HG03039 (cell line): Measurements from ENCODE around the gene MX1.

Experiments
- ATAC-seq: cut with Tn5 transposase; IDR thresholded peaks from one replicate; pipeline ENCODE4 v1.9.1; 2021; ENCODE audit warnings: mild to moderate bottlenecking, moderate library complexity; ENCODE audit not compliant: unreplicated experiment

MX1 gene

DNA sequence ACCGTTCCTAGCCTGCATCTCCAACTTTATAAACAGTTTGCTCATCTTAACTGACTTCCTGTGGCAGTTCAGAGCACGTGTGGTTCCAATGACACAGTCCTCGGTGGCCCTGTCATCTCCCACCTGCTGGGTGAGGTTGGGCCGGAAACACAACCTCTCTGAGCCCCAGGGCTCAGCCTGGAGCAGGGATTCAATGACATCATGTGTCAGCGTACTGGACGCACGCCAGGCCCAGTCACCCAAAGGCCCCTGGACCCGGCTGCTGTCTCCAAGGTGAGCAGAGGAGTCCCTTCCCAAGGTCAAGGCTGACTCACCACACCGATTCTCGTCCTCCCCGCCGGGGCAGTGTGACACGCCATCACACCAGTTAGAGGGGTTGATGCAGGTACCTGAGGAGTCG lies 62.0 kb downstream of the MX1 start:
- no peak for ATAC-seq

DNA sequence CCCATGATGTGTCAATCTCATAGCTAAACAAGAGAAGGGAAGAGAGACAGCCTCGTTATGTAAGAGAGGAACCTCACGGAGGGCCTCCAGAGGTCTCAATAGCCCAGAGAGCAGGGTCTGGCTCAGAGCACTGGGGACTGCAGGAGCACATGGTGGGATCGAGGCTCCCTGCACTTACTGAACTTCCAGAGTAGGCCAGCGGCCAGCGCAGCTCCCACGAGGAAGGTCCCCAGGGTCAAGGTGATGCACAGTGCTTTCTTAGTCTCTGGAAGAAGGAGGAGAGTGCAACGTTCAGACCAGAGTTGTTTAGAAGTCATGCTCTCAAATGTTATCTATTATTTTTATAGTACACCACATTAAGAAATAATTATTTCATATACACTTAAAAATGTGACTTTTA lies 63.3 kb downstream of the MX1 start:
- ATAC-seq: no peak

DNA sequence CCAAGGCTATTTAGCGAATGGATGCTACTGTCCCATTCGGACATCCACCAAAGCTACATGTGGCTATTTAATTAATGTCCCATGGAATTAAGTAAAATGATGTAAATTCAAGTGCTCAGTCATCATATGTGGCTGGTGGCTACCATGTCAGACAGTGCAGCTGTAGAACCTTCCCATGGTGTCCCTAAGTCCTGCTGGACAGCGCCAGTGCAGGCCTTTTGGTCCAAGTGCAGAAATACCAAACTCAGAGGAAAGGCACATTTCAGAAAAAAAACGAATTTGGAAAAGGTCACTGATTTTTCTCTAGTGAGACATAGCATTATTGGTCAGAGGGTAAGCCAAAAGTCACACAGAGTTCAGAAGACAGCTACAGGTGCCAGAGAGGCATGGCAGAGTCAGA lies 64.3 kb downstream of the MX1 start:
- no peak for ATAC-seq

DNA sequence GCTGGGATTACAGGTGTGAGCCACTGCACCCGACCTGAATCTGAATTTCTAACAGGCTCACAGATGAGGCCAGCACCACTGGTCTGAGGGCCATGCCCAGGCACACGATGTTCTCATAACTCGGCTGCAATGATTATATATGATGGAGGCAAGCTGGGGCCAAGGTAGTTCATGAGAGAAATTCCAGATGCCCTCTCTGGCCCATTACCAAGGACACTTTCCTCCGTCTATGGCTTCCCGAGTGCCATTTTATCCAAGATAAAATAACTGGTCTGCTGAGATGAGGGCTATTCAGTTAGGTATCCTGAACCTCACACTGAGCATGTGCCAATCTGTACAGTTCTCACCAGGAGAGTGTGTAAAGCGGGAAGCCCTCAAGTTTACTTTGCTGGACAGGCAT lies 65.4 kb downstream of the MX1 start:
- no peak for ATAC-seq

DNA sequence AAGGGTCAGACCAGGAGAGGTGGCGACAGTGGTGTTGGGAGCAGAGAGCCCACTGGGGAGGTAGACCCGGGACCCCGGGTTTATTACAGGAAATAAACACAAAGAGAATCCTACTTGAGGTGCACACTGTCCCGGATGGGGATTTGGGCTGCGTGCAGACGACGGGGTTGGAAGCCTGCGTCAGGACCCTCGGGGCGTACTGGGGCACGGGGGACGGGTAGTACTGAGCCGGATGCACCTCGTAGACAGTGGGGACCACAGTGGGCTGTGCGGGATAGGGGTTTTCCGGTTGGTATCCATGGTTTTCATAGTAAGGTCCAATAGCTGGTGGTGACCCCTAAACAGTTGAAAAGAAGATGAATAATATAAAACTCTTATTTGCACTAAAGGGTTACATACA lies 68.2 kb downstream of the MX1 start:
- no peak for ATAC-seq

DNA sequence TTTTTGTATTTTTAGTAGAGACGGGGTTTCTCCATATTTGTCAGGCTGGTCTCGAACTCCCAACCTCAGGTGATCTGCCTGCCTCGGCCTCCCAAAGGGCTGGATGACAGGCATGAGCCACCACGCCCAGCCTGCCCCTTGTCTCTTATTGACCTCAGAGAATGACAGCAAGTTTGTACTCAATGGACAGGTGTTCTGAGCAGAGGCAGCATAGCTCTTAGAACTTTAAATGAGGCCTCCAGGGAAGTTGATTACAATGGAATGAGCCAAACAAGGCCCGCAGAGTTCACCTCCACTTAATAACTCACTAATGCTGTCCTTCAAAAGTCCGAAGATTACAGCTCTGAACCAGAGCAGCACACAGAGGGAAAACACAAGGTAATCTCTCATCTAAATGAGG lies 71.0 kb downstream of the MX1 start:
- no peak for ATAC-seq

DNA sequence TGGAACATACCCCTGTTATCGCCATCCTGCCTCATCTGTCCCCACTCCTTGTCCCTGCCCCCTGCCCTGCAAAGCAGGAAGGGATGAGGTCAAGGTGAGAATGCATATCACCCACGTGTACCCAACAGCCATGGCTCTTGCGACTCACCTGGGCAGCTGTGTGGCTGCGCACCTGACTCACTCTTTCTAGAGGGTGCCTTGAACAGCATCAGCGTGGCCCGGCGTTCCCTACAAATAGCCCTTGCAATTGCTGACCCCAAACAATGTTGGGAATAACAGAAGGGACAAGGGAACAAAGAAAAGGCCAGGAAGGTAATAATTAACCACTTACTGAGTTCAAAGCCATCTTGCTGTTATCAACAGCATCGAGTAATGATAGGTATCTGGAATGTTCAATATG lies 71.7 kb downstream of the MX1 start:
- ATAC-seq: no peak

DNA sequence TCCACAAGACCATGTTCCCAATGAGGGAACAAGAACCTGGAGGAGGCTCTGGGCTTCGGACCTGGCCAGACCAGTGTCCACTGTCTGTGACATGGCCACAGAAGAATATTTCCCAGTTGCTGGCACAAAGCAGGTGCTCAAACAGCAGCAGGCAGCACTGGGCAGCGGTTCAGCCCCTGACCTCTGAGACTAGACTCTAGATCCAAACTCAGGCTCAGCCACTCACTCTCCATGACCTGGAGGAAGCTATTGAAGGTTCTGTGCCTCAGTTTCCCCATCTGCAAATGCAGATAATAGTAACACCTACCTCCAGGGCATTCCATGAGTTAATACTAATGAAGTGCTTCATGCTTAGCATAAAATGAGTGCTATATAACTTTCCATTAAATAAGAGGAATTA lies 73.9 kb downstream of the MX1 start:
- no peak for ATAC-seq

DNA sequence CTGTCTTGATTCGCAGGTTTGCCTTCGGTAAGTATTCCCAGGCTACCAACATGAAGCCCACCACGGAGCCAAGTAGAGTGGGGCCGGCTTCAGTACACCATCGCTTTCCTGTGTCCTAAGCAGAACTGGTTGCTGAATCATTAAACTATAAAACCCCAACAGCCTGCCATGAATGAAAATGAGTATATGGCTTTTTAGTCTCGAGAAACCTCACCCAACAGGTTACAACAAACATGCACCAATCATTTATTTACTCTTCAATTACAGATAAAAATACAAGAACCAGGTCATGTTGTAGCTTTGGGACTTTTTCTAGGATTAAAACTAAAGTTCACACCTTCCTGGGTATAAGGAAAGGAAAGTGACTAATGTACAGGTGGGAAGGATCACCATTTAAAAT lies 74.3 kb downstream of the MX1 start:
- ATAC-seq: no peak

DNA sequence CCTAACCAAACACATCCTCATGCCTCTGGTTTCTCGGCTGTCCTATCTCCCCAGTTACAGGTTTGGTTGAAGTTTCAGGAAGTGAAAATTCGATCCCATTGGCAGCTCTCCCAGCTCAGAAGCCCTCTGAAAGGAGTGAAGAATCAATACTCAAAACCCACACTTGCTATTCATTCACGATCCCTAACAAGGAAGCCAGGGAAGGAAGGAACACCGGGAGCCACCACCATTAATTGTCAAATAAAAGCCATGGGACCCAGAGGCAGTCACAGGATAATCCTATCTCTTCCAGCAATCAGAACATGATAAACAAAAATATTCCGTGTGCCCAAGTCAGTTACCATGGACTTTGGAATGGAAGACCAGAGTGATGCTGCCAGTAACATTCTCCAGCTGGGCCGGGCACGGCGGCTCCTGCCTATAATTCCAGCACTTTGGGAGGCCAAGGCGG lies 74.9 kb downstream of the MX1 start:
- ATAC-seq: no peak

DNA sequence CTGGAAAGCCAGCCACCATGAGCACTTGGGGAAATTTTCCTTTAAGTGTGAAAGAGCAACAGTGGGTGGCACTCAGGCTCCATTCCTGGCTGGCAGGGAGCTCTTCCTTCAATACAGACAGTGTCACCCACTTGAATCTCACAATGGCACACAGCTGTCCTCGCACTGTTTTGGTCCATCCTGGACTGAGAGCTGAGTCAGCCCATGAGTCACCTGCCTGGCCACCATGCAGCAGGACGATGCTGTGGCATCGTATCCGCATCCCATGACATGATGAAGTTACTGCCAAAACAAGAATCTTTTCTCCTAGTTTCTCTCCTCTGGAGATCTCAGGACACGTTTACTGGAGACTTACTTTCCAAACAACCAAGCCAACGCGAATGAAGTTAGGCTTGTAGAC lies 75.9 kb downstream of the MX1 start:
- ATAC-seq: no peak

DNA sequence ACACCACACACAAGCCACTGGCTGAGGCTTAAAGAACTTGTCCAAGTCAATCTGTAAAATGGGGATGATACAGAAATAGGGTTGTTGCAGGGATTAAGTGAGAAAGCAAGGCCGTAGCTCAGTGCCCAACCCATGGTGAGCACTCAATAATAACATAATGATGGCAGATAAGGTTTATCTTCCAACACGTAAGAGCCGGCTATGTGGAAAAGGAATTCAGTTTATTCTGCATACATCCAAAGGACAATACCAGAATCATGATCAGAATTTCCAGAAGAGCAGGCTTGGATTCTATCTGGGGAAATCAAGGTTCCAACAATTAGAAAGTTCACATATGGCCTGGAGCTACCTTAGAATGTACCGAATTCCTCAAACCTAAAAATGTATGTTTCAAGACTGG lies 77.3 kb downstream of the MX1 start:
- ATAC-seq: no peak

DNA sequence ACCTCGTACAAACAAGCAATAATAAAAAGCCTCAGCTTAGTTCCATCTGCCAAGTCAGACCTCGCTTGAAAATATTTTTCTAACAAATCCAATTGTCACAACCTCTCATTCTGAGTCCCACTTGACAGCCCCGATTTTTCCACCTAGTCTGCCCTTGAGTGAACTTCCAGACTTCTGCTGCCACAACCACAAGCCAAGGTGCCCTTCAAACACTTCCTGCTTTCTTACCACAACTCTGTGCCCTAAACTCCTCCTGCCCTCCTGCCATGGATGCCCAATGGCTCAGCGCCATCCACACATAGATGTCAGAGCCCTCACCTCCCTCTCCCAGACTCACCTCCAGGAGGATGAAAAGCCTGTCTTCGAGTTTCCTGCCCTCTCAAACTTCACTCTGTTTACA lies 78.0 kb downstream of the MX1 start:
- no peak for ATAC-seq

DNA sequence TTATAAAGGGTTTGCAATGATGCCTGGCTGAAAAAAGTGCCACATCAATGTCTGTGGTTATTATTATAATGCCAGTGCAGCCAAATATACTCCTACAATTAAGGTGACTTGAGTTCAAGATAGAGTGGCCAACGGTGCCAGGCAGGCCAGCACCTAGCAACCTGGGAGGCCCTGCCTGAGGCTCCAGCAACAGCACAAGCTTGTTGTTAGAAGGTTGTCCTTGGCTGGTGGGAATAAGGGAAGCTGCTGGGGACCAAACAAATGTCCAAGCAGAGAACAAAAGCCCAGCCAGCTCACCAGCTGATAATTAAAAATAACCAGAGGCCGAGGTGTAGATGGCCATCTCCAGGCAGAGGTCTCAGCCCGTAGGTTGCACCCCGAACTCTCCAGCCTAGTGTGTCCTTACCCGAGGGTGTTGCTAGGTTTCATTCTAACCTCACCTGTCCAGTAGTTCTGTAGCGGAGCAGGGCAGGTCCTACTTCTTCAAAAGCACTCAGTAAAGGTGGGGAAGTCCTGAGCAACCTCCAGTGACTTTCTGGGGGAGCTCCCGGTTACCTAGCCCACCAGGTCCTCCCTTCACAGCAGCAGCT lies 80.1 kb downstream of the MX1 start:
- ATAC-seq: no peak

DNA sequence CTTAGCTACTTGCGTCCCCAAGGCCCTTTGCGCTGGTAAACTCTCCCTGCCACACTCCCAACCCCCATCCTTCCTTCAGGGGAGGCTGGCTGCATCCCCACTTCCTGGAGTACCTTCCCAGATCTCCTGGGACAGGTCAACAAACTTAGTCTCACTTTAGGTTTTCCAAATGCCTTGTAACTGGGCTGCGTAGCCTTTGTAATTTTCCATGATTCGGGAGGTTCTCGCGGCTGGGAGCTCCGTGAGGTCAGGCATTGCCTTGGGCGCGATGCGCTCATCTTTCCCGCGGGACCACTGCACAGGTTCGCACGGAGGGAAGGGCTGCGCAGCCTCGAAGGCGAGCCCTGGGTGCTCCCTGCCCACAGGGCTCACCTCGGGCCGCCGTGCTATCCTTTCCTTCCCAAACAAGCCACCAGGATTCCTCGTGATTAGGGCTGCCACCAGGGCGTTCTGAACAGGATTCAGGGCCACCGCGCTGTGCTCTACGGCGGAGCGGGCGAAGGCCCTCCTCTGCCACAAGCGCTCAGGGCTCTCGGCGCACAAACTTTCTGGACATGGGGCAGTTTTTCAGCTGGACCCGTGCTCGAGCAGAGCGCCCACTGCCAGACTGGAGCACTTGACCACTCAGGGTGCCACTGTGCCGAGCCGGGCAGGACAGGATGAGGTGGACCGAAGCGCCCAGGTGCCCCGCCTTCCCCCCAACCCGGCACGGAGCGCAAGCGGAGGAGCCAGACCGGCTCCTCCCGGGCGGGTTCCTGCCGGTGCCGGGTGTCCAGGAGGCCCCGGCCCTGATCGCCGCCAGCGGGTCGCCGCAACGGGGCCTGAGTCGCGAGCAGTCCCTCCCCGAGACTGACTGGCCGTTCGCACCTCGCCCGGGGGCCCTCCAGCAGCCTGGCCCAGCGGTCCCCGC lies 80.8 kb downstream of the MX1 start:
- no peak for ATAC-seq

DNA sequence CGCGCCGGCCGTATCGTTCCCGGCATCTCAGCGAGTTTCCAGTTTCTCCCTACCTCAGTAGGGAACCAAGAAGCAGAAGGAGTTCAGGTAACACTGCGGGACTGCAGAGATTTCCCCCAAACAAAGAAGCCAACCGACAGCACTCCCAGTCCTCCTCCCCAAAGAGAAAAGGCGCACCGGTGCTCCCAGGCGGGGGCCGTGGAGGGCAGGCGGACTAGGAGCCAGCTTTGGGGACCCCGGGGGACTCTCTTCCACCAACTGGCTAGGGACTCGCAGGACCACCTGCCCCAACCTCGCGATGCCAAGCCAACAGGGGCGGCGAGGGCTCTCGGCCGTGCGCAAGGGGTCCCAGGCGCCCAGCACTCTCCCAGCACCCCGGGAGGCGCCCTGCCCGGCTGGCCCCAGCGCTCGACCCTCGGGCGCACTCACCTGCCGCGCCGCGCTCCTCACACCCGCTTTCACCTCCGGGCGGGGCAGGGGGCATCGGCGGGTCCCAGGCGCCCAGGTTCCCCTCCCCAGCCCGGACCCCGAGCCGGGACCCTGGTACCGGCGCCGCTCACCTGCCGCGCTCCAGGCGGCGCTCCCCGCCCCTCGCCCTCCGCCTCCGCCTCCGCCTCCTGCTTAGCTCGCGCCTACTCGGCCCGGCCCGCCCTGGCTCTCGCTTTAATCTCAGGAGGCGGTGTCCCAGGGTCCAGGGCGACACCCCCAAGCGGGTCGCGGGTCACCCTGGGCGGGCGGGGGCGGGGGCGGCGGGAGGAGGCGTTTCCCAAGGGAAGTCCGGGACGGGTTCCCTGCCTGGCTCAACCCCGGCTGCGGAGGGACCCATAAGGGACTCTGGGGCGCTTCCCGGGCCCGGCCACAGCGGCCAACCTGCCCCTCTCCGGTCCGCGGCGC lies 81.7 kb downstream of the MX1 start, which contains the start of gene TMPRSS2:
TSS of gene TMPRSS2 (minus strand) at position 638 of the 894 bp plus-strand sequence. CDS start 10,025 bp downstream, outside the sequence.
- ATAC-seq: no peak

DNA sequence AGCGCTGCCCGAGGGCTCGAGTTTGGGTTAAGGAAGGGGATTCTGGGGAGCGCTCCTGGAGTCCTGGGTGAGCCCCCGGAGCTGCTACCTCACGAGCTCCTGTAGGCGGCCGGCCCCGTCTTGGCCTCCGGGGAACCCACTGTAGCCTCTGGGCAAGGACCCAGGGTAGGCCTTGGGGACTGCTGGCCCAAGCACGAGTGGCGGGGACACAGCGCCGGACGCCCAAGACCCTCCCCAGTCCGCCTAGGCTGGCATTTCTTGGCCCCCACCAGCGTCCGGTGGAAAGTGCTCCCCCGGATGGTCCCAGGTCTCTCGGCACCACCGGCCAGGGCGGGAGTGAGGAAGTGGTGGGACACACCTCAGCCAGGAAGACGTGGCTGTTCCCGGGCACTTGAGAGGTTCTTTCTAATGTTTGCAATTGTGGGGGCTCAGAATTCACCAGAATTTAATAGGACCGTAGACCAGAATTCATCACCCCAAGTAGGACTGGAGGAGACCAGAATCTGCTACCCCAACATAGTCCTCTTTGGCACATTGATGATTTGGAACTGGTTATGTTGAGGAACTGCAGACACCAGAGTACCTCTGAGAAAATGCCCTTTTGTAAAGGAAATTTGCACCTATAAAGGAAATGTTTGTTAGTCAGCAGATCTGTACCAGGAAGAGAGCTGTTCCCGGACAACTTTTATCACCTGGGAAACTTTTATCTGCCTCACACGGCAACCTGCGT lies 82.5 kb downstream of the MX1 start:
- no peak for ATAC-seq
